Gastroesophageal sphincter (tissue), 3 donors: ENCODE measurements around the gene CHST11.

Source experiments
- CTCF ChIP-seq, 4 experiments: fragments of 200-600 bp in 2 of 4; fragments of 450-650 bp in 2 of 4; sonication (generic) in 1 of 4; IDR thresholded peaks; one replicate each; pipeline ENCODE4 v1.5.1; 2017 to 2019; ENCODE audit warnings: antibody characterized with exemption in 4 of 4, mild to moderate bottlenecking in 2 of 4, moderate library complexity in 2 of 4
- EP300 ChIP-seq: sonication (generic); formaldehyde crosslinking; IDR thresholded peaks from one replicate; pipeline ENCODE4 v1.6.1; 2017; ENCODE audit warnings: antibody characterized with exemption, mild to moderate bottlenecking
- POLR2A ChIP-seq, 2 donors: fragments of 450-650 bp; IDR thresholded peaks; one replicate each; pipeline ENCODE4 v1.6.1; 2017; ENCODE audit warnings: antibody characterized with exemption in 2 of 2, mild to moderate bottlenecking in 2 of 2, moderate library complexity in 1 of 2
- POLR2AphosphoS5 ChIP-seq: sonication (generic); formaldehyde crosslinking; IDR thresholded peaks from one replicate; pipeline ENCODE4 v1.6.1; 2017; ENCODE audit warnings: antibody characterized with exemption

GRCh38 chr12:104434129-104434528, 22.6 kb upstream of the CHST11 start:
- TF ChIP-seq CTCF (IDR thresholded peaks at IDR 0.05): no peak
- no peak for TF ChIP-seq POLR2A (IDR thresholded peaks at IDR 0.05)
- TF ChIP-seq EP300: no peak
- TF ChIP-seq POLR2AphosphoS5: no peak
